Activated naive CD8-positive, alpha-beta T cell treated with anti-CD3 and anti-CD28 coated beads for 36 hours (primary cell): Measurements from ENCODE around the gene OMP. TPM values are rescaled to one million over a fixed set of nuclear protein-coding genes. Genes with fewer than 3 reads are reported as not detected.

Experiments used
- DNase-seq: peaks from one replicate; pipeline ENCODE4 v3.0.0; 2021
- H3K27ac Mint-ChIP-seq: one replicate; pipeline ENCODE4 v1.8.0; 2022; ENCODE audit warnings: mild to moderate bottlenecking, moderate library complexity, mixed read lengths
- H3K27me3 Mint-ChIP-seq: one replicate; pipeline ENCODE4 v1.8.0; 2022; ENCODE audit warnings: mild to moderate bottlenecking, mixed read lengths
- H3K36me3 Mint-ChIP-seq: one replicate; pipeline ENCODE4 v1.8.0; 2021; ENCODE audit warnings: mild to moderate bottlenecking, mixed read lengths
- H3K4me1 Mint-ChIP-seq: one replicate; pipeline ENCODE4 v1.8.0; 2021; ENCODE audit warnings: mixed read lengths
- H3K4me3 Mint-ChIP-seq: one replicate; pipeline ENCODE4 v1.8.0; 2022; ENCODE audit warnings: mild to moderate bottlenecking, moderate library complexity, mixed read lengths
- H3K9me3 Mint-ChIP-seq: one replicate; pipeline ENCODE4 v1.8.0; 2022; ENCODE audit warnings: mixed read lengths
- total RNA-seq, 2 experiments: library from RNA; stranded (reverse); gene quantifications; one replicate each; pipeline ENCODE4 v1.2.3, GENCODE V29; 2021

Gene OMP
- total RNA-seq, 2 experiments from 2014 or later = not detected

GRCh38 chr11:77141475-77141874 is 38.8 kb downstream of the OMP start:
- no peak overlapping the region for H3K27ac Mint-ChIP-seq
- H3K4me3 Mint-ChIP-seq = no peak overlapping the region
- no peak for DNase-seq
- no peaks in the 10 kb centered on the region for H3K9me3 Mint-ChIP-seq
- peaks cover 15% of the 10 kb centered on the region for H3K27me3 Mint-ChIP-seq
- no peaks in the 10 kb centered on the region for H3K36me3 Mint-ChIP-seq
- peaks cover 18% of the 10 kb centered on the region for H3K4me1 Mint-ChIP-seq

GRCh38 chr11:77142091-77142975 is 39.7 kb downstream of the OMP start:
- DNase-seq = peak; percentile 34
- H3K4me1 Mint-ChIP-seq = peaks cover 23% of the 10 kb centered on the region
- H3K4me3 Mint-ChIP-seq = no peak overlapping the region
- no peaks in the 10 kb centered on the region for H3K9me3 Mint-ChIP-seq
- no peaks in the 10 kb centered on the region for H3K36me3 Mint-ChIP-seq
- peaks cover 10% of the 10 kb centered on the region for H3K27me3 Mint-ChIP-seq
- H3K27ac Mint-ChIP-seq = no peak overlapping the region

- H3K4me1 Mint-ChIP-seq = peaks cover 31% of the 10 kb centered on the region
- H3K36me3 Mint-ChIP-seq = no peaks in the 10 kb centered on the region
- no peak overlapping the region for H3K27ac Mint-ChIP-seq
- DNase-seq = no peak
- H3K4me3 Mint-ChIP-seq = no peak overlapping the region
- peaks cover 4% of the 10 kb centered on the region for H3K27me3 Mint-ChIP-seq
- H3K9me3 Mint-ChIP-seq = no peaks in the 10 kb centered on the region
These were observed 40.9 kb downstream of the OMP start for GRCh38 chr11:77143405-77144020.

- H3K27ac Mint-ChIP-seq = no peak overlapping the region
- no peak for DNase-seq
- no peaks in the 10 kb centered on the region for H3K9me3 Mint-ChIP-seq
- peaks cover 33% of the 10 kb centered on the region for H3K4me1 Mint-ChIP-seq
- no peaks in the 10 kb centered on the region for H3K27me3 Mint-ChIP-seq
- no peak overlapping the region for H3K4me3 Mint-ChIP-seq
- H3K36me3 Mint-ChIP-seq = no peaks in the 10 kb centered on the region
These were observed 41.7 kb downstream of the OMP start for GRCh38 chr11:77144196-77144856.

- DNase-seq = no peak
- Mint-ChIP-seq H3K9me3 (no peaks in the 10 kb centered on the region), H3K36me3 (no peaks in the 10 kb centered on the region), H3K27me3 (no peaks in the 10 kb centered on the region), H3K27ac (no peak overlapping the region), H3K4me1 (peaks cover 33% of the 10 kb centered on the region), H3K4me3 (no peak overlapping the region)
These were observed 42.3 kb downstream of the OMP start for GRCh38 chr11:77144857-77145428.

GRCh38 chr11:77146261-77147035 is 43.8 kb downstream of the OMP start:
- no peaks in the 10 kb centered on the region for H3K27me3 Mint-ChIP-seq
- no peak overlapping the region for H3K4me3 Mint-ChIP-seq
- no peaks in the 10 kb centered on the region for H3K36me3 Mint-ChIP-seq
- H3K27ac Mint-ChIP-seq = no peak overlapping the region
- DNase-seq = no peak
- no peaks in the 10 kb centered on the region for H3K9me3 Mint-ChIP-seq
- peaks cover 36% of the 10 kb centered on the region for H3K4me1 Mint-ChIP-seq

- H3K4me3 Mint-ChIP-seq = no peak overlapping the region
- no peak for DNase-seq
- no peaks in the 10 kb centered on the region for H3K9me3 Mint-ChIP-seq
- H3K27me3 Mint-ChIP-seq = no peaks in the 10 kb centered on the region
- H3K27ac Mint-ChIP-seq = no peak overlapping the region
- H3K4me1 Mint-ChIP-seq = peaks cover 38% of the 10 kb centered on the region
- H3K36me3 Mint-ChIP-seq = no peaks in the 10 kb centered on the region
These were observed 44.3 kb downstream of the OMP start for GRCh38 chr11:77147036-77147315.

GRCh38 chr11:77147668-77148321 is 45.2 kb downstream of the OMP start:
- H3K9me3 Mint-ChIP-seq = no peaks in the 10 kb centered on the region
- no peaks in the 10 kb centered on the region for H3K36me3 Mint-ChIP-seq
- DNase-seq = peak; percentile 47
- no peaks in the 10 kb centered on the region for H3K27me3 Mint-ChIP-seq
- H3K4me3 Mint-ChIP-seq = peak overlapping the region; percentile 64
- no peak overlapping the region for H3K27ac Mint-ChIP-seq
- peaks cover 38% of the 10 kb centered on the region for H3K4me1 Mint-ChIP-seq

GRCh38 chr11:77148963-77149715 is 46.5 kb downstream of the OMP start:
- H3K27me3 Mint-ChIP-seq = no peaks in the 10 kb centered on the region
- no peak overlapping the region for H3K27ac Mint-ChIP-seq
- peaks cover 44% of the 10 kb centered on the region for H3K4me1 Mint-ChIP-seq
- no peak for DNase-seq
- no peak overlapping the region for H3K4me3 Mint-ChIP-seq
- no peaks in the 10 kb centered on the region for H3K9me3 Mint-ChIP-seq
- H3K36me3 Mint-ChIP-seq = no peaks in the 10 kb centered on the region

GRCh38 chr11:77149716-77150392 is 47.2 kb downstream of the OMP start:
- no peak for DNase-seq
- Mint-ChIP-seq H3K27ac (no peak overlapping the region), H3K27me3 (no peaks in the 10 kb centered on the region), H3K4me1 (peaks cover 45% of the 10 kb centered on the region), H3K36me3 (no peaks in the 10 kb centered on the region), H3K4me3 (no peak overlapping the region), H3K9me3 (no peaks in the 10 kb centered on the region)

- Mint-ChIP-seq H3K9me3 (no peaks in the 10 kb centered on the region), H3K27ac (no peak overlapping the region), H3K4me1 (peaks cover 50% of the 10 kb centered on the region), H3K36me3 (no peaks in the 10 kb centered on the region), H3K4me3 (no peak overlapping the region), H3K27me3 (no peaks in the 10 kb centered on the region)
- DNase-seq = no peak
These were observed 48.2 kb downstream of the OMP start for GRCh38 chr11:77150836-77151235.

GRCh38 chr11:77151804-77152509 is 49.3 kb downstream of the OMP start:
- Mint-ChIP-seq H3K9me3 (no peaks in the 10 kb centered on the region), H3K4me3 (peak overlapping the region; percentile 30), H3K4me1 (peaks cover 49% of the 10 kb centered on the region), H3K36me3 (no peaks in the 10 kb centered on the region), H3K27me3 (no peaks in the 10 kb centered on the region), H3K27ac (peak overlapping the region; percentile 68)
- peak; percentile 79 for DNase-seq

GRCh38 chr11:77152846-77153245 is 50.2 kb downstream of the OMP start:
- no peaks in the 10 kb centered on the region for H3K27me3 Mint-ChIP-seq
- no peaks in the 10 kb centered on the region for H3K9me3 Mint-ChIP-seq
- H3K4me3 Mint-ChIP-seq = no peak overlapping the region
- peak overlapping the region; percentile 68 for H3K27ac Mint-ChIP-seq
- DNase-seq = no peak
- H3K4me1 Mint-ChIP-seq = peaks cover 42% of the 10 kb centered on the region
- no peaks in the 10 kb centered on the region for H3K36me3 Mint-ChIP-seq
